Prostate gland (tissue), 2 donors: ENCODE data around the gene PANX2. TPM values are rescaled to one million over a fixed set of nuclear protein-coding genes. Genes with fewer than 3 reads are reported as not detected.
A peak's percentile ranks its signal among the peaks of the same experiment; 100 is the strongest.

Source experiments
- DNase-seq: peaks from one replicate; pipeline ENCODE4 v3.0.0-alpha.2; 2019; ENCODE audit warnings: low spot score
- H3K27ac ChIP-seq, 2 donors: fragments of 200-600 bp; sonication (generic); 2 replicates each; pipeline ENCODE4 v1.5.1; 2017 to 2019
- H3K27me3 ChIP-seq: fragments of 200-600 bp; sonication (generic); replicated peaks from 2 replicates; pipeline ENCODE4 v1.5.1; 2019; ENCODE audit not compliant: insufficient read depth
- H3K36me3 ChIP-seq, 2 donors: fragments of 200-600 bp; sonication (generic); 1 replicate in 1 of 2; 2 replicates in 1 of 2; pipeline versions ENCODE4 v1.5.1 to v1.8.1; 2017 to 2019
- H3K4me1 ChIP-seq: fragments of 200-600 bp; sonication (generic); replicated peaks from 2 replicates; pipeline ENCODE4 v1.5.1; 2019
- H3K4me3 ChIP-seq, 2 donors: fragments of 200-600 bp; sonication (generic); 2 replicates each; pipeline ENCODE4 v1.5.1; 2017 to 2019
- H3K9me3 ChIP-seq: fragments of 200-600 bp; sonication (generic); 2 replicates; pipeline ENCODE4 v1.5.1; 2017
- CTCF ChIP-seq, 4 experiments: fragments of 200-600 bp in 2 of 4; fragments of 450-650 bp in 2 of 4; sonication (generic) in 2 of 4; IDR thresholded peaks; 1 replicate in 3 of 4; 2 replicates in 1 of 4; pipeline ENCODE4 v1.5.1; 2016 to 2019; ENCODE audit warnings: antibody characterized with exemption in 4 of 4, mild to moderate bottlenecking in 2 of 4, moderate library complexity in 2 of 4
- POLR2A ChIP-seq: fragments of 450-650 bp; IDR thresholded peaks from one replicate; pipeline ENCODE4 v1.6.1; 2016; ENCODE audit warnings: antibody characterized with exemption, mild to moderate bottlenecking
- POLR2AphosphoS5 ChIP-seq: sonication (generic); formaldehyde crosslinking; IDR thresholded peaks from one replicate; pipeline ENCODE4 v1.6.1; 2017; ENCODE audit warnings: antibody characterized with exemption
- WGBS: methylation state at CpG from one replicate; pipeline ENCODE4 v1.1.5; 2018; 5-methylcytosine and 5-hydroxymethylcytosine counted together
- intact Hi-C: fragments of 100-400 bp; cut with DNase I; formaldehyde crosslinking; loops from one replicate; pipeline ENCODE4 v1.14.2; 2022
- total RNA-seq, 2 donors: library from RNA; depleted of rRNA; stranded (reverse); fragments of >200 nt; gene quantifications; one replicate each; pipeline ENCODE4 v1.1.0, GENCODE V29; 2016

PANX2 gene
- total RNA-seq, 2 donors from 2014 or later = 7.5 to 9.5 TPM

GRCh38 chr22:50153056-50153755 lies 17.3 kb upstream of the PANX2 start:
- H3K36me3 ChIP-seq = no peaks in the 10 kb centered on the region
- no peak for DNase-seq

GRCh38 chr22:50153756-50154140 lies 16.8 kb upstream of the PANX2 start:
- DNase-seq = no peak
- Histone ChIP-seq H3K27me3 (no peaks in the 10 kb centered on the region), H3K27ac (no peak overlapping the region), H3K9me3 (no peaks in the 10 kb centered on the region), H3K4me3 (no peak overlapping the region), H3K4me1 (no peaks in the 10 kb centered on the region), H3K36me3 (no peaks in the 10 kb centered on the region)
- 92% methylated on average over 7 of the region's 7 CpGs for WGBS
- TF ChIP-seq CTCF (IDR thresholded peaks at IDR 0.05) = no peak
- no peak for TF ChIP-seq POLR2AphosphoS5
- no peak for TF ChIP-seq POLR2A
- intact Hi-C loops = no loop called here

More at GRCh38 chr22:50153056-50153755, 17.3 kb upstream of the PANX2 start:
- TF ChIP-seq POLR2AphosphoS5 = no peak
- TF ChIP-seq POLR2A = no peak
- no peak for TF ChIP-seq CTCF (IDR thresholded peaks at IDR 0.05)
- 90% methylated on average over 21 of the region's 25 CpGs for WGBS
- Histone ChIP-seq H3K4me1 (no peaks in the 10 kb centered on the region), H3K9me3 (no peaks in the 10 kb centered on the region), H3K4me3 (no peak overlapping the region), H3K27ac (no peak overlapping the region), H3K27me3 (no peaks in the 10 kb centered on the region)
- intact Hi-C loops = no loop called here

- TF ChIP-seq POLR2AphosphoS5 (peak; percentile 93), CTCF (IDR thresholded peaks at IDR 0.05) (no peak), POLR2A (peak; percentile 56)
- WGBS = 50% methylated on average over 21 of the region's 21 CpGs
- peak overlapping the region; percentile 25 to 63 for H3K27ac ChIP-seq
- no peaks in the 10 kb centered on the region for H3K36me3 ChIP-seq
- intact Hi-C loops = no loop called here
- peak; percentile 89 for DNase-seq
- no peaks in the 10 kb centered on the region for H3K9me3 ChIP-seq
- H3K4me3 ChIP-seq = no peak overlapping the region
- no peaks in the 10 kb centered on the region for H3K4me1 ChIP-seq
- no peaks in the 10 kb centered on the region for H3K27me3 ChIP-seq
Observed at GRCh38 chr22:50157709-50158375, 12.7 kb upstream of the PANX2 start.

GRCh38 chr22:50160947-50161346 lies 9.6 kb upstream of the PANX2 start:
- no peaks in the 10 kb centered on the region for H3K9me3 ChIP-seq
- no peaks in the 10 kb centered on the region for H3K36me3 ChIP-seq
- no peak for DNase-seq
- H3K4me1 ChIP-seq = no peaks in the 10 kb centered on the region
- intact Hi-C loops = no loop called here
- H3K27ac ChIP-seq = no peak overlapping the region
- no peak for TF ChIP-seq POLR2AphosphoS5
- no peak for TF ChIP-seq POLR2A
- no peak for TF ChIP-seq CTCF (IDR thresholded peaks at IDR 0.05)
- H3K4me3 ChIP-seq = no peak overlapping the region
- H3K27me3 ChIP-seq = no peaks in the 10 kb centered on the region
- WGBS = 86% methylated on average over 7 of the region's 7 CpGs
